Kidney tubule cell (primary cell): ENCODE results near the gene SLC1A3.
"Not testable (repeated sequence)": the region's sequence is repeated elsewhere in the genome, so short reads cannot be mapped to it uniquely, and the experiment has no call there.

Source experiments
- DNase-seq: peaks from one replicate; pipeline ENCODE4 v3.0.0-alpha.2; 2018; ENCODE audit warnings: low spot score

The SLC1A3 gene

DNA sequence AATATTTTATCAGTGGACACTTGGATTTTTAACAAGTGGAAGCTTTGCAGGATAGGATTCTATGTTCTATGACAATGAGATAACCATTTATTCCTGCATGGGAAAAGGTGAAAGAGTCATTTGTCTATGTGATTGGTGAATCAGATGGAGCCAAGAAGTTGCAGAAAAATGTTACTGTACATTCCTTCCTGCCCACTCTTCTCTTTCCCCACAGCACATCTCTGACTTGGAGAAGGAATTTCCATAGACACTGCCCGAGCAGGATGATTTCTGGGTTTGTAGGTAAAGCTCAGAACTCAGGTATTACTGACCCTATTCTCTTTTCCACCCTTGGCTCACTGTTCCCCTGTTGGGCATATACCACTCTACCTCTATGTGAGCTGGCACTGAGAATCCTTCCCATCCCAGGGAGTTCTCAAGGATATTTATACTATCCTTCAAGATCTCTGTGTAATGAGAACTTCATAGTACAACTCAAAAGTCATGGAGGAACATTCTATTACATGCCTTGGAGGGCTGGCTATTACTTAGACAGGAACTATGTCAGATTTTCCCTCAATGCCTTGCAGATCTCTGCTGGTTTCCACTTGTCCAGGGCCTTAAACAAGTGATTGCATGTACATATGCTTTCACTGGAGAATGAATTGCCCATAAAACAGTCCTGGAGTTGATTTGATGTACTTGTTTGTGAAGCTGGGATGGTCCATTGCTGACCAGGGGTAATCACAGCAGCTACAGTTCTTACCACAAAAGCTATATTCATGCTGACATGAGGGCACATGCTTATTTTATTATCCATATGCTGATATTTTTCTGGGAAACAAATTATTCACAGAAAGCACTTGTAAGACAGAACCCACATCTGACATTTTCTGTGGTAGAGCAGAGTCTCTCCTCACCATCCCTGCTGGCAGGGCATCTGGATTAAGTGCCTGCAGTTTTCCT lies 24.1 kb downstream of the SLC1A3 start:
- no peak for DNase-seq

GRCh38 chr5:36631154-36631553 lies 24.7 kb downstream of the SLC1A3 start:
- no peak for DNase-seq

DNA sequence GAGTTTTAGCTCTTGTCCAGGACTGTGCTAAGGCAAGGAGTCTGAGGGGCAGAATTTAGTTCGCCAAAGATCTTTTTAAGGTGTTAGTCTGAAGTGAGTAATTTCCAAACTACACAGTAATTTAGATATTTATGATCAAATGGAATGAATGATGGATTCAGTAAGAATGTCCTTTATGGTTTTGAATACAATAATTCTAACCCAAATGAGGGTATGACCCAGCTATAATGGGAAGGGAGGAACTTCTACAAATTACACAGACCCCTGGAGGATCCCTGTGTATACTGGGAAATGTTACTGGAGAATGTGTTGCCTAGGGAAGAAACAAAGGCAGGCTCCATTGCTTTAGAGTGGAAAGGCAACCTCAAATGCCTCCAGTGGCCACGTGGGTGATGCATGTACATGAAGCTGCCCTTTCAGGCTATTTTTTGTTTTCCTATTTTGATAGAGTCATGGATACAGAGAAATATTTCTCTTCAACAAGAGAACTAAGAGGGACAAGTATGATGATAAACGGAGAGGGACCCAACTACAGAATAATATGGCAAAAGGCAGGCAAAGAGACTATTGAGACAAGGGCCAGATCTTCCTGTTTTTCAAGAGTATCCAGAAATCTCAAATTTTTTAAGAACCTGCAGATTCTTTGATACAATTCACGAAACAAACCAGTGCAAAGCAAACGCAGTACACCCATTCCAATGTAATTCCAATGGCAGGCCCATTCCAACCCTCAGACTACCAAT lies 25.4 kb downstream of the SLC1A3 start:
- no peak for DNase-seq

- no peak for DNase-seq
These were observed 25.9 kb downstream of the SLC1A3 start for GRCh38 chr5:36632363-36632664.

- DNase-seq, result no peak
These were observed 29.4 kb downstream of the SLC1A3 start for GRCh38 chr5:36635721-36636390.

GRCh38 chr5:36637101-36637500 lies 30.7 kb downstream of the SLC1A3 start:
- DNase-seq, result no peak

- no peak for DNase-seq
These were observed 31.1 kb downstream of the SLC1A3 start for GRCh38 chr5:36637516-36637915.

GRCh38 chr5:36638056-36638455 lies 31.6 kb downstream of the SLC1A3 start:
- DNase-seq, result peak; percentile 12

DNA sequence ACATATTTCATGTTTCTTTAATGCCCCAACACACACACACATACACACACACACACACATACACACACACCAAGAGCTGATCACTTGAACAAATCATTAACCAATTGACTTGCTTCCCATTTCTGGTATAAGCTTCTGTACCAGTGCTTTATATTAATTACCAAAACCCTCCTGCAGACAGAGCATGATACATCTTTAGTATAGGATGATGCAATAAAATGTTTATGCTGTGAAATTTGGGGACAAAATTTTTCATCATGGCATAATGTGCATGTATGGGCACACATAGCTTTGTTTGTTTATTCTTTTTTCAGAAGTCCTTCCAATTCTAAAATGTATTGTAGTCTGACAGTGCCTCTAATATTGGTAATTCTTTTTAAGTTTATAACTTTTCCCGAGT lies 34.5 kb downstream of the SLC1A3 start:
- no peak for DNase-seq

DNA sequence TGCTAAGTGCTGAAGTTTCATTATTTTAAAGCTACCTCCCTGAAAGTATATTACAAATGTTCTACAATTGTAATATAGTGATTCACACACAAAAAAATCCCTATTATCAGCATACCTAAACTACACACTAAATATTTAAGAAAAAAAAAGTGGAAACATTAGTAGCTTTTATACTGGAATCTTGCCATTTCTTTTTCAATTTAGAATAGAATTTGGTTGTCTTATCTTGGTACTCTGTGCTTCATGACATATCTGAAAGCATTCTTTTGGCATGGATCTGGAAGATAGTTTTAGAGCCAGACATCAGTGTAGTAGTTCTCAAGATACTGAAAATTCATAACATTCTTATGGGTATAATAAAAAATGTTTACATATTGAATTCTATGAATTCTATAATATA lies 35.0 kb downstream of the SLC1A3 start:
- DNase-seq, result no peak

- no peak for DNase-seq
These were observed 35.7 kb downstream of the SLC1A3 start for GRCh38 chr5:36642089-36642488.

GRCh38 chr5:36643162-36643561 lies 36.8 kb downstream of the SLC1A3 start:
- DNase-seq, result no peak

DNA sequence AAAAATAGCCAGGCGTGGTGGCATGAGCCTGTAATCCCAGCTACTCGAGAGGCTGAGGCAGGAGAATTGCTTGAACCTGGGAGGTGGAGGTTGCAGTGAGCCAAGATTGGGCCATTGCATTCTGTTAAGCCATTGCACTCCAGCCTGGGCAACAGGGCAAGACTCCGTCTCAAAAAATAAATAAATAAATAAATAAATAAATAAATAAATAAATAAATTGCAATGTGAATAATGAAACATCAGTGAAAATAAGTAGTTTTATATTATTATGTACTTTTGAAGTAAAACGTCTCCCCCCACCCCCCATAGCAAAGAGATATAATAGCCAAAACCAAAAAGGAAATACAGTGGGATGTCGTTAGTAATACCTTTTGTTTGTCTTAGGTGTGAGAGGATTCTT lies 37.4 kb downstream of the SLC1A3 start:
- DNase-seq, result not testable (repeated sequence)

GRCh38 chr5:36644727-36645126 lies 38.3 kb downstream of the SLC1A3 start:
- peak; percentile 64 for DNase-seq

DNA sequence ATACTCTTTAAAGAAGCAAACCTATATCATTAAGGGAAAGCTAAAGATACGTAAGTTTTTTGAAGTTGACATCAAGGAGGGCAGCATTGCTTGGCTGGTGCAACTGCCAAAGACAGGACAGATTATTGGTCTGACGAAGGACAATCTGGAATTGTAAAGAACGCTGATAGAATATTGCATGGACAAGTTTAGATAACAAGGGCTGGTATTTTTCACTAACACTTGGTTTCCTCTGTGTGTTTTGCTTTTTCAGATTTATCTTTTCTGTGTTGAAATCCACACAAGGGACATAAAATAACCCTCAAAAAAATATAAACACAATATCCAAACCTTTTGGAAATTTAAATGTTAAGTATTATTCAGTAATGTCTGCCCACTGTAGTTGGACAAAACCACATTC lies 39.7 kb downstream of the SLC1A3 start:
- no peak for DNase-seq

DNA sequence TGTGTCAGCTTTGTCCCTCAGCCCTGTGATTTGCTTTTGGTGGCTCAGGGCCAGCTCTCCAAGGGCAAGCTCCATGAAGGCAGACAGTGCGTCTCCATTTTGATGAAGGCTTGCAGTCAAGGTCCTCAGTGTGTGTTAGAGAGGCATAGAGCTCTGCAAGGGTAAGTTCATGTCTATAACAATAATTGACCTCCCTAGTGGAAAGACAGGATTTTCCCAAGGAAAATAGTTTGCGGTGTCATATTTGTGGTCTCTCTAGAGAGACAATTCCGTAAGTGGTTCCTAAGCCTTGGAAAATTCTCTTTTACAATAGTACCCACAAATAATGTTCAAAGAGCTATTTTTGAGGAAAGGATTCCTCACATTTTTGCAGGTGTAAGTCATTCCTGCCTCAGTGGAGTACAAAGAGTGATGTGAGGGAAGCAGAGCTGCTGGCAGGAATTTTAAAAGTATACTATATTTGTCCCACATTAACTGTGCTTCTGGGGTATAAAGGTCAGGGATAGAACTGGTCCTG lies 40.2 kb downstream of the SLC1A3 start:
- peak; percentile 41 for DNase-seq

DNA sequence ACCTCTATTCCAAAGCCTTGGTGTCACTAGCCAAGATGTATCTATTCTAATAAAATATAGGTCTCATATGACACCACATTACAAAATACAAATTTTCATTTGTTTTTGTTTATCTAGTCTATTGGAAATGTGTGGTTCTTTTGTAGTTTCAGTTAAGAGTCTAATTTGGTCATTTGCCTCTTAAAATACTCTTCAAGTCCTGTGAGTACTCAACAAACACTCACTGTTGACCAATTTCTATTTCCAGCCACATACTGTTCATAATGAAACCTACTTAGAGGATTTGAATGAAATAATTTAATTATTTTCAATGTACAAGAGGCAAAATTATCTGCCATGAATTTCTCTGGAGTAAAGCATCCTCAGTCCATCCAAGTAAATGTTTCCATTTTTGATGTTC lies 40.6 kb downstream of the SLC1A3 start:
- no peak for DNase-seq

- DNase-seq, result no peak
These were observed 42.0 kb downstream of the SLC1A3 start for GRCh38 chr5:36648426-36648825.

GRCh38 chr5:36651761-36652685 lies 45.6 kb downstream of the SLC1A3 start:
- no peak for DNase-seq

DNA sequence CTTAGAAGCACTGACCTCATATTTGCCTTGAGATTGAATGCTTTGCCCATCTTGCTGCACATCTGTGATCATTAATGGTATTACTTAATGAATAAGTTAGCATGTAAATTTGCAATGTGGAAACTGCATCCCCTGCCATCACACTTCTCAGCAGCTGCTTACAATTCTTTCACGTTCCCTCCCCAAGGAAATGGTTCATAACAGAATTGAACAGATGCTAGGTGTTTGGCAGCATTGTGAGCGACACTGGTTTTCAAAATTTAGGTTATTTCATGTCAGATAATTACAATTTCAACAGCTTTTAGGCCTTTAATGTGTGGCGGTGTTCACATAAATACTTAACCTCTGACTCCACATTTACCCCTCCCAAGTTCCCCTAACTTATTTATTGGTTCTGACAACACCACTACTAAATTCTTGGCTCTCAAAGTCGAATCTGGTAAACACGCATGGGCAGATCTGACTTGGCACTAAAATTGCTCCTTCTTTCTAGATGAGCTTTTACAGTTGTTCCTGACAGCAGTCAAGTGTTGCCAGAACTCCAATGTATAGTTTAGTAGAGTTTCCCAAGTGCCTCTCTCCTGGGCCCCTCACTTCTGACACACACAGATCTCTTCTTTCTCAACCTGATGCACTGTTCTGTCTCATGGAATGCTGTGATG lies 46.8 kb downstream of the SLC1A3 start:
- DNase-seq, result no peak

GRCh38 chr5:36654564-36654963 lies 48.2 kb downstream of the SLC1A3 start:
- no peak for DNase-seq
